ENCODE measurements around the gene PROSER3. TPM values are rescaled to one million over a fixed set of nuclear protein-coding genes. Genes with fewer than 3 reads are reported as not detected.
"Not testable (repeated sequence)": the region's sequence is repeated elsewhere in the genome, so short reads cannot be mapped to it uniquely, and the experiment has no call there.

Gene PROSER3
- total and polyA plus RNA-seq, 9 donors: 3.9 to 14.6 (median 11.1) TPM

- DNase-seq: no peak
- WGBS (ENCODE audit: insufficient coverage): 96% methylated on average over 10 of the region's 16 CpGs
- Histone ChIP-seq H3K27ac (ENCODE audit: low read length) (no peak overlapping the region), H3K9me3 (replicated peaks; ENCODE audit: control insufficient read depth, low read depth, low read length) (no peaks in the 10 kb centered on the region), H3K4me1 (ENCODE audit: control insufficient read depth, insufficient read depth, low read length) (peaks cover 11% of the 10 kb centered on the region), H3K36me3 (ENCODE audit: control insufficient read depth, insufficient read depth, low read length) (peaks cover 80% of the 10 kb centered on the region), H3K27me3 (ENCODE audit: control insufficient read depth, insufficient read depth, low read length) (no peaks in the 10 kb centered on the region), H3K4me3 (ENCODE audit: low read length) (no peak overlapping the region)
Measured at GRCh38 chr19:35722897-35723296, 35.1 kb upstream of the PROSER3 start.

DNA sequence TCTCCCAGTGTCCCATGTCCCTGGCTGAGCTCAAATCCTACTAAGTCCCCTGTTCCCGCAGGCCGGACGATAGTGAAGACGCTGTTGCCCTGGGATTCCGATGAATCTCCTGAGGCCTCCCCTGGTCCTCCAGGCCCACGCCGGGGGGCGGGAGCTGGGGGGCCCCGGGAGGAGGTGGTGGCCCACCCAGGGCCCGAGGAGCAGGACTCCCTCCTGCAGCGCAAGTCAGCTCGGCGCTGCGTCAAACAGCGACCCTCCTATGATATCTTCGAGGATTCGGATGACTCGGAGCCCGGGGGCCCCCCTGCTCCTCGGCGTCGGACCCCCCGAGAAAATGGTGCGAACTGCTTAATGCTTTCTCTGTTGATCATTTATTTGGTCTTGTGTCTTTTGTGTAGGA, 34.3 kb upstream of the PROSER3 start:
- Histone ChIP-seq H3K4me3 (ENCODE audit: low read length) (no peak overlapping the region), H3K36me3 (ENCODE audit: control insufficient read depth, insufficient read depth, low read length) (peaks cover 88% of the 10 kb centered on the region), H3K9me3 (replicated peaks; ENCODE audit: control insufficient read depth, low read depth, low read length) (no peaks in the 10 kb centered on the region), H3K27ac (ENCODE audit: low read length) (no peak overlapping the region), H3K27me3 (ENCODE audit: control insufficient read depth, insufficient read depth, low read length) (no peaks in the 10 kb centered on the region), H3K4me1 (ENCODE audit: control insufficient read depth, insufficient read depth, low read length) (peaks cover 11% of the 10 kb centered on the region)
- 93% methylated on average over 24 of the region's 24 CpGs for WGBS (ENCODE audit: insufficient coverage)
- no peak for DNase-seq

DNA sequence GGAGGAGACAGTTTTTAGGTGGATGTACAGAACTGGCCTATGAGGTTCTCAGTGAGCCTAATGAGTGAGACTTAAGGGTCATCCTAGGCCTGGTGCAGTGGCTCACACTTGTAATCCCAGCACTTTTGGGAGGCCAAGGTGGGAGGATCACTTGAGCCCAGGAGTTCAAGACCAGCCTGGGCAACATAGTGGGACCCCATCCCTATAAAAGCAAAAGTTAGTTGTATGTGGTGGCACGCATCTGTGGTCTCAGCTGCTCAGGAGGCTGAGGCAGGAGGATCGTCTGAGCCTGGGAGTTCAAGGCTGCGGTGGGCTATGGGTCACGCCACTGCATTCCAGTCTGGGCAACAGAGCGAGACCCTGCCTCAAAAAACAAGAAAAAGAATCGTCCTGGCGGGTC, 33.8 kb upstream of the PROSER3 start:
- H3K9me3 ChIP-seq (replicated peaks; ENCODE audit: control insufficient read depth, low read depth, low read length); H3K27me3 ChIP-seq (ENCODE audit: control insufficient read depth, insufficient read depth, low read length); H3K27ac ChIP-seq (ENCODE audit: low read length); H3K4me3 ChIP-seq (ENCODE audit: low read length); H3K4me1 ChIP-seq (ENCODE audit: control insufficient read depth, insufficient read depth, low read length); DNase-seq: not testable (repeated sequence)
- H3K36me3 ChIP-seq (ENCODE audit: control insufficient read depth, insufficient read depth, low read length): peaks cover 92% of the 10 kb centered on the region
- whole genome bisulfite sequencing (ENCODE audit: insufficient coverage): 100% methylated on average over 6 of the region's 7 CpGs

DNA sequence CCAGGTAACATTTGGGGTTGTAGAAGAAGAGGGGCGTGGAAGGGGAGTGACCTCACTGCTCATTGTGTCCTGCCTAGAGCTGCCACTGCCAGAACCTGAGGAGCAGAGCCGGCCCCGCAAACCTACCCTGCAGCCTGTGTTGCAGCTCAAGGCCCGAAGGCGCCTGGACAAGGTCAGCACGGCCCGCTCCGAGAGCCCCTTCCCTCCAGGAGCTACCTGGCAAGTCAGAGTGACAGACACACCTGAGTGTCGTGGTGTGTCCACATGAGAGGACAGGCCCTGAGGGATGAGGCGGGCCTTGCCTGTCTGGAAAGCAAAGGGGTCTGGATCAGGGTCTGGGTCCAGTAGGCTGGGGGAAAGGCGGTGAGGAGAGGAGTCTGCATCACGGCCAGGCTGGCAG, 33.4 kb upstream of the PROSER3 start:
- H3K4me1 ChIP-seq (ENCODE audit: control insufficient read depth, insufficient read depth, low read length): peaks cover 2% of the 10 kb centered on the region
- no peak overlapping the region for H3K27ac ChIP-seq (ENCODE audit: low read length)
- no peaks in the 10 kb centered on the region for H3K9me3 ChIP-seq (replicated peaks; ENCODE audit: control insufficient read depth, low read depth, low read length)
- H3K27me3 ChIP-seq (ENCODE audit: control insufficient read depth, insufficient read depth, low read length): no peaks in the 10 kb centered on the region
- no peak overlapping the region for H3K4me3 ChIP-seq (ENCODE audit: low read length)
- WGBS (ENCODE audit: insufficient coverage): 94% methylated on average over 11 of the region's 12 CpGs
- no peak for DNase-seq
- H3K36me3 ChIP-seq (ENCODE audit: control insufficient read depth, insufficient read depth, low read length): peaks cover 94% of the 10 kb centered on the region

GRCh38 chr19:35725216-35725861, 32.6 kb upstream of the PROSER3 start:
- H3K9me3 ChIP-seq (replicated peaks; ENCODE audit: control insufficient read depth, low read depth, low read length): no peaks in the 10 kb centered on the region
- H3K4me1 ChIP-seq (ENCODE audit: control insufficient read depth, insufficient read depth, low read length): no peaks in the 10 kb centered on the region
- no peak for DNase-seq
- H3K27me3 ChIP-seq (ENCODE audit: control insufficient read depth, insufficient read depth, low read length): no peaks in the 10 kb centered on the region
- H3K27ac ChIP-seq (ENCODE audit: low read length): no peak overlapping the region
- H3K4me3 ChIP-seq (ENCODE audit: low read length): no peak overlapping the region
- H3K36me3 ChIP-seq (ENCODE audit: control insufficient read depth, insufficient read depth, low read length): peaks cover 95% of the 10 kb centered on the region
- WGBS (ENCODE audit: insufficient coverage): 87% methylated on average over 6 of the region's 23 CpGs

- no peaks in the 10 kb centered on the region for H3K9me3 ChIP-seq (replicated peaks; ENCODE audit: control insufficient read depth, low read depth, low read length)
Measured at GRCh38 chr19:35727053-35727955, 30.7 kb upstream of the PROSER3 start.

GRCh38 chr19:35727956-35728706, 29.8 kb upstream of the PROSER3 start:
- 92% methylated on average over 16 of the region's 19 CpGs for WGBS (ENCODE audit: insufficient coverage)
- H3K4me3 ChIP-seq (ENCODE audit: low read length): no peak overlapping the region
- no peaks in the 10 kb centered on the region for H3K27me3 ChIP-seq (ENCODE audit: control insufficient read depth, insufficient read depth, low read length)
- no peaks in the 10 kb centered on the region for H3K9me3 ChIP-seq (replicated peaks; ENCODE audit: control insufficient read depth, low read depth, low read length)
- H3K4me1 ChIP-seq (ENCODE audit: control insufficient read depth, insufficient read depth, low read length): no peaks in the 10 kb centered on the region
- no peak for DNase-seq
- H3K36me3 ChIP-seq (ENCODE audit: control insufficient read depth, insufficient read depth, low read length): peaks cover 95% of the 10 kb centered on the region
- H3K27ac ChIP-seq (ENCODE audit: low read length): no peak overlapping the region

More at GRCh38 chr19:35727053-35727955, 30.7 kb upstream of the PROSER3 start:
- Histone ChIP-seq H3K27me3 (ENCODE audit: control insufficient read depth, insufficient read depth, low read length) (no peaks in the 10 kb centered on the region), H3K4me1 (ENCODE audit: control insufficient read depth, insufficient read depth, low read length) (no peaks in the 10 kb centered on the region), H3K27ac (ENCODE audit: low read length) (no peak overlapping the region), H3K4me3 (ENCODE audit: low read length) (no peak overlapping the region), H3K36me3 (ENCODE audit: control insufficient read depth, insufficient read depth, low read length) (peaks cover 98% of the 10 kb centered on the region)
- no peak for DNase-seq
- WGBS (ENCODE audit: insufficient coverage): 93% methylated on average over 17 of the region's 25 CpGs

DNA sequence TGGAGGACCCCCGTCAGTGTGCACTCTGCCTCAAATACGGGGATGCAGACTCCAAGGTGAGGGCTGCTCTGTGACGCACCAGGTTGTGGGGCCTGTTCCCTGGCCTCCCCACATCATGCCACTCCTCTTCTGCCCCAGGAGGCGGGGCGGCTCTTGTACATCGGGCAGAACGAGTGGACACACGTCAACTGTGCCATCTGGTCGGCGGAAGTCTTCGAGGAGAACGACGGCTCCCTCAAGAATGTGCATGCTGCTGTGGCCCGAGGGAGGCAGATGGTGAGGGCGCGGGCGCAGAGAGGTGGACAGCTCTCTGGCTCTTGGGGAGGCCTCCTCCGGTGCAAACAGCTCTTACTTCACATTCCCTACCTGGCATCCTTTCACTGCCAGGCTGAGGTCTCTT, 29.0 kb upstream of the PROSER3 start:
- H3K36me3 ChIP-seq (ENCODE audit: control insufficient read depth, insufficient read depth, low read length): peaks cover 94% of the 10 kb centered on the region
- no peaks in the 10 kb centered on the region for H3K9me3 ChIP-seq (replicated peaks; ENCODE audit: control insufficient read depth, low read depth, low read length)
- no peaks in the 10 kb centered on the region for H3K4me1 ChIP-seq (ENCODE audit: control insufficient read depth, insufficient read depth, low read length)

GRCh38 chr19:35729763-35730162, 28.2 kb upstream of the PROSER3 start:
- H3K4me1 ChIP-seq (ENCODE audit: control insufficient read depth, insufficient read depth, low read length): no peaks in the 10 kb centered on the region
- no peak overlapping the region for H3K27ac ChIP-seq (ENCODE audit: low read length)
- H3K36me3 ChIP-seq (ENCODE audit: control insufficient read depth, insufficient read depth, low read length): peaks cover 94% of the 10 kb centered on the region
- H3K4me3 ChIP-seq (ENCODE audit: low read length): no peak overlapping the region
- WGBS (ENCODE audit: insufficient coverage): 87% methylated on average over 11 of the region's 11 CpGs
- no peak for DNase-seq
- no peaks in the 10 kb centered on the region for H3K9me3 ChIP-seq (replicated peaks; ENCODE audit: control insufficient read depth, low read depth, low read length)
- H3K27me3 ChIP-seq (ENCODE audit: control insufficient read depth, insufficient read depth, low read length): no peaks in the 10 kb centered on the region

More for the DNA sequence above, 29.0 kb upstream of the PROSER3 start:
- Histone ChIP-seq H3K27ac (ENCODE audit: low read length) (no peak overlapping the region), H3K4me3 (ENCODE audit: low read length) (no peak overlapping the region), H3K27me3 (ENCODE audit: control insufficient read depth, insufficient read depth, low read length) (no peaks in the 10 kb centered on the region)
- WGBS (ENCODE audit: insufficient coverage): 93% methylated on average over 18 of the region's 18 CpGs
- DNase-seq: no peak

DNA sequence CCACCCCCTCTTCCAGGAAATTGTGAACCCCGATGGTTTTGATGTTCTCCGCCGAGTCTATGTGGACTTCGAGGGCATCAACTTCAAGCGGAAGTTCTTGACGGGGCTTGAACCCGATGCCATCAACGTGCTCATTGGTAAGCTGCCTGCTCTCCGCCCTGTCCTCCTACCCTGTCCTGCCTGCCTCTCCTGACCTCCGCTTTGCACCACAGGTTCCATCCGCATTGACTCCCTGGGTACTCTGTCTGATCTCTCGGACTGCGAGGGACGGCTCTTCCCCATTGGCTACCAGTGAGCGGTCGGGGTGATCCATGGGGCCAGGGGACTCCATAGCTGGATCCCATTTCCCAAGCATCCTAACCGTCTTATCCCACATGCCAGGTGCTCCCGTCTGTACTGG, 27.6 kb upstream of the PROSER3 start:
- DNase-seq: no peak
- H3K4me1 ChIP-seq (ENCODE audit: control insufficient read depth, insufficient read depth, low read length): no peaks in the 10 kb centered on the region
- no peaks in the 10 kb centered on the region for H3K9me3 ChIP-seq (replicated peaks; ENCODE audit: control insufficient read depth, low read depth, low read length)
- 93% methylated on average over 18 of the region's 18 CpGs for WGBS (ENCODE audit: insufficient coverage)
- peaks cover 93% of the 10 kb centered on the region for H3K36me3 ChIP-seq (ENCODE audit: control insufficient read depth, insufficient read depth, low read length)
- H3K4me3 ChIP-seq (ENCODE audit: low read length): no peak overlapping the region
- no peak overlapping the region for H3K27ac ChIP-seq (ENCODE audit: low read length)
- H3K27me3 ChIP-seq (ENCODE audit: control insufficient read depth, insufficient read depth, low read length): no peaks in the 10 kb centered on the region

All from muscle of leg (tissue), 11 donors.